Esophagus squamous epithelium (tissue), 4 donors: ENCODE results near the gene CNTN1.

ENCODE experiments used
- CTCF ChIP-seq, 6 experiments: fragments of 450-650 bp in 4 of 6; fragments of 200-600 bp in 2 of 6; sonication (generic) in 2 of 6; IDR thresholded peaks; one replicate each; pipeline ENCODE4 v1.5.1; 2016 to 2019; ENCODE audit warnings: antibody characterized with exemption in 6 of 6, mild to moderate bottlenecking in 4 of 6, moderate library complexity in 4 of 6
- POLR2A ChIP-seq, 4 donors: fragments of 450-650 bp; IDR thresholded peaks; one replicate each; pipeline ENCODE4 v1.6.1; 2017; ENCODE audit warnings: antibody characterized with exemption in 4 of 4, mild to moderate bottlenecking in 4 of 4, moderate library complexity in 3 of 4

- no peak for TF ChIP-seq CTCF (IDR thresholded peaks at IDR 0.05)
- TF ChIP-seq POLR2A (IDR thresholded peaks at IDR 0.05) = no peak
Observed at GRCh38 chr12:40989785-40990184, 297.5 kb downstream of the CNTN1 start.
